ENCODE measurements around the gene VASP. TPM values are rescaled to one million over a fixed set of nuclear protein-coding genes. Genes with fewer than 3 reads are reported as not detected.

Gene VASP
- total and polyA plus RNA-seq, 2 of the 13 experiments (the other 11 are each of a cell fraction or from before 2014, with no cell fraction given): 41.8 to 67.1 TPM

- TF ChIP-seq, protein P1, sequence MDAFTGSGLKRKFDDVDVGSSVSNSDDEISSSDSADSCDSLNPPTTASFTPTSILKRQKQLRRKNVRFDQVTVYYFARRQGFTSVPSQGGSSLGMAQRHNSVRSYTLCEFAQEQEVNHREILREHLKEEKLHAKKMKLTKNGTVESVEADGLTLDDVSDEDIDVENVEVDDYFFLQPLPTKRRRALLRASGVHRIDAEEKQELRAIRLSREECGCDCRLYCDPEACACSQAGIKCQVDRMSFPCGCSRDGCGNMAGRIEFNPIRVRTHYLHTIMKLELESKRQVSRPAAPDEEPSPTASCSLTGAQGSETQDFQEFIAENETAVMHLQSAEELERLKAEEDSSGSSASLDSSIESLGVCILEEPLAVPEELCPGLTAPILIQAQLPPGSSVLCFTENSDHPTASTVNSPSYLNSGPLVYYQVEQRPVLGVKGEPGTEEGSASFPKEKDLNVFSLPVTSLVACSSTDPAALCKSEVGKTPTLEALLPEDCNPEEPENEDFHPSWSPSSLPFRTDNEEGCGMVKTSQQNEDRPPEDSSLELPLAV (CRISPR knock-in tag; conservative IDR thresholded peaks at IDR 0.05; ENCODE audit: low read depth): no peak
- TF ChIP-seq ATF7-NPFF (CRISPR knock-in tag; IDR thresholded peaks at IDR 0.05; ENCODE audit: low read depth) (no peak), PHF21A (CRISPR knock-in tag; IDR thresholded peaks at IDR 0.05) (peak; percentile 30; the same call in 1 of the 2 replicates), ZMYM2 (CRISPR knock-in tag; IDR thresholded peaks at IDR 0.05) (no peak), HMG20B (CRISPR knock-in tag; conservative IDR thresholded peaks at IDR 0.05) (no peak), DRAP1 (CRISPR knock-in tag; IDR thresholded peaks at IDR 0.05) (no peak), STAG1 (CRISPR knock-in tag; IDR thresholded peaks at IDR 0.05) (no peak), ZNF18 (CRISPR knock-in tag; IDR thresholded peaks at IDR 0.05; ENCODE audit: insufficient replicate concordance) (no peak), ZNF616 (CRISPR knock-in tag; IDR thresholded peaks at IDR 0.05; ENCODE audit: low read depth) (no peak), ISX (CRISPR knock-in tag; conservative IDR thresholded peaks at IDR 0.05) (no peak), ZNF841 (CRISPR knock-in tag; IDR thresholded peaks at IDR 0.05; ENCODE audit: borderline replicate concordance) (no peak), EEA1 (CRISPR knock-in tag; IDR thresholded peaks at IDR 0.05; ENCODE audit: borderline replicate concordance) (no peak), MEIS1 (CRISPR knock-in tag; IDR thresholded peaks at IDR 0.05; ENCODE audit: borderline replicate concordance) (0 out of 2 replicates have a peak, but pooled peaks have one; percentile 5), PITX1 (CRISPR knock-in tag; IDR thresholded peaks at IDR 0.05) (no peak), SP5 (CRISPR knock-in tag; IDR thresholded peaks at IDR 0.05; ENCODE audit: borderline replicate concordance, low read depth) (no peak), ELF1 (CRISPR knock-in tag; IDR thresholded peaks at IDR 0.05) (no peak), ZFP41 (CRISPR knock-in tag; IDR thresholded peaks at IDR 0.05; ENCODE audit: borderline replicate concordance) (no peak), AHR (CRISPR knock-in tag; IDR thresholded peaks at IDR 0.05) (no peak), MED13 (CRISPR knock-in tag; IDR thresholded peaks at IDR 0.05) (no peak), MTF1 (CRISPR knock-in tag; IDR thresholded peaks at IDR 0.05) (no peak), PCBP2 (optimal IDR thresholded peaks at IDR 0.05; ENCODE audit: low read depth, low read length, poor library complexity, severe bottlenecking) (no peak)
- TF ChIP-seq, protein P2, sequence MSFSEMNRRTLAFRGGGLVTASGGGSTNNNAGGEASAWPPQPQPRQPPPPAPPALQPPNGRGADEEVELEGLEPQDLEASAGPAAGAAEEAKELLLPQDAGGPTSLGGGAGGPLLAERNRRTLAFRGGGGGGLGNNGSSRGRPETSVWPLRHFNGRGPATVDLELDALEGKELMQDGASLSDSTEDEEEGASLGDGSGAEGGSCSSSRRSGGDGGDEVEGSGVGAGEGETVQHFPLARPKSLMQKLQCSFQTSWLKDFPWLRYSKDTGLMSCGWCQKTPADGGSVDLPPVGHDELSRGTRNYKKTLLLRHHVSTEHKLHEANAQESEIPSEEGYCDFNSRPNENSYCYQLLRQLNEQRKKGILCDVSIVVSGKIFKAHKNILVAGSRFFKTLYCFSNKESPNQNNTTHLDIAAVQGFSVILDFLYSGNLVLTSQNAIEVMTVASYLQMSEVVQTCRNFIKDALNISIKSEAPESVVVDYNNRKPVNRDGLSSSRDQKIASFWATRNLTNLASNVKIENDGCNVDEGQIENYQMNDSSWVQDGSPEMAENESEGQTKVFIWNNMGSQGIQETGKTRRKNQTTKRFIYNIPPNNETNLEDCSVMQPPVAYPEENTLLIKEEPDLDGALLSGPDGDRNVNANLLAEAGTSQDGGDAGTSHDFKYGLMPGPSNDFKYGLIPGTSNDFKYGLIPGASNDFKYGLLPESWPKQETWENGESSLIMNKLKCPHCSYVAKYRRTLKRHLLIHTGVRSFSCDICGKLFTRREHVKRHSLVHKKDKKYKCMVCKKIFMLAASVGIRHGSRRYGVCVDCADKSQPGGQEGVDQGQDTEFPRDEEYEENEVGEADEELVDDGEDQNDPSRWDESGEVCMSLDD (CRISPR knock-in tag; IDR thresholded peaks at IDR 0.05; ENCODE audit: borderline replicate concordance): 0 out of 2 replicates have a peak, but pooled peaks have one; percentile 16
- TF ChIP-seq, protein P3, sequence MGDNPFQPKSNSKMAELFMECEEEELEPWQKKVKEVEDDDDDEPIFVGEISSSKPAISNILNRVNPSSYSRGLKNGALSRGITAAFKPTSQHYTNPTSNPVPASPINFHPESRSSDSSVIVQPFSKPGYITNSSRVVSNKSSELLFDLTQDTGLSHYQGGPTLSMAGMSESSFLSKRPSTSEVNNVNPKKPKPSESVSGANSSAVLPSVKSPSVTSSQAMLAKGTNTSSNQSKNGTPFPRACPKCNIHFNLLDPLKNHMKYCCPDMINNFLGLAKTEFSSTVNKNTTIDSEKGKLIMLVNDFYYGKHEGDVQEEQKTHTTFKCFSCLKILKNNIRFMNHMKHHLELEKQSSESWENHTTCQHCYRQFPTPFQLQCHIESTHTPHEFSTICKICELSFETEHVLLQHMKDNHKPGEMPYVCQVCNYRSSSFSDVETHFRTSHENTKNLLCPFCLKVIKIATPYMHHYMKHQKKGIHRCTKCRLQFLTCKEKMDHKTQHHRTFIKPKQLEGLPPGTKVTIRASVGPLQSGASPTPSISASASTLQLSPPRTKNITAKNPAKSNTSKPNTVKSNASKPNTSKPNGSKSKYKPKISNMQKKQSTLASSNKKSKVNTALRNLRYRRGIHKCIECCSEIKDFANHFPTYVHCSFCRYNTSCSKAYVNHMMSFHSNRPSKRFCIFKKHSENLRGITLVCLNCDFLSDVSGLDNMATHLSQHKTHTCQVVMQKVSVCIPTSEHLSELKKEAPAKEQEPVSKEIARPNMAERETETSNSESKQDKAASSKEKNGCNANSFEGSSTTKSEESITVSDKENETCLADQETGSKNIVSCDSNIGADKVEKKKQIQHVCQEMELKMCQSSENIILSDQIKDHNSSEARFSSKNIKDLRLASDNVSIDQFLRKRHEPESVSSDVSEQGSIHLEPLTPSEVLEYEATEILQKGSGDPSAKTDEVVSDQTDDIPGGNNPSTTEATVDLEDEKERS (CRISPR knock-in tag; IDR thresholded peaks at IDR 0.05): no peak
These were observed 2.4 kb downstream of the VASP start (continued) for GRCh38 chr19:45509692-45510015.
